GM13976 (cell line): ENCODE results near the gene ERCC2.

Experiments
- DNase-seq: peaks from one replicate; pipeline ENCODE4 v3.0.0; 2012; ENCODE audit warnings: low spot score
- in situ Hi-C: fragments of 300-500 bp; cut with MboI; formaldehyde crosslinking; loops from one replicate; pipeline ENCODE4 v1.12.0; 2022; ENCODE audit warnings: low sequenced_read_pairs, mixed read lengths, inconsistent platforms; ENCODE audit not compliant: unreplicated experiment
- TF ChIP-seq, protein P1 (sequence below): IDR thresholded peaks from 2 replicates; pipeline ENCODE4 v1.5.1; 2012; ENCODE audit warnings: borderline replicate concordance, mild to moderate bottlenecking; ENCODE audit not compliant: insufficient read depth; ENCODE audit errors: extremely low read depth, missing control alignments, control extremely low read depth

Gene ERCC2

DNA sequence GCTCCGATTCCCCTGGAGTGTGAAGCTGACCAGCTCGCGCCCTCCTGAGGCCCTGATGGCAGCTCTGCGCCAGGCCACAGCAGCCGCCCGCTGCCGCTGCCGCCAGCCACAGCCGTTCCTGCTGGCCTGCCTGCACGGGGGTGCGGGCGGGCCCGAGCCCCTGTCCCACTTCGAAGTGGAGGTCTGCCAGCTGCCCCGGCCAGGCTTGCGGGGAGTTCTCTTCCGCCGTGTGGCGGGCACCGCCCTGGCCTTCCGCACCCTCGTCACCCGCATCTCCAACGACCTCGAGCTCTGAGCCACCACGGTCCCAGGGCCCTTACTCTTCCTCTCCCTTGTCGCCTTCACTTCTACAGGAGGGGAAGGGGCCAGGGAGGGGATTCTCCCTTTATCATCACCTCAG, 68.0 kb downstream of the ERCC2 start:
- in situ Hi-C loops = no loop called here
- TF ChIP-seq, protein P1, sequence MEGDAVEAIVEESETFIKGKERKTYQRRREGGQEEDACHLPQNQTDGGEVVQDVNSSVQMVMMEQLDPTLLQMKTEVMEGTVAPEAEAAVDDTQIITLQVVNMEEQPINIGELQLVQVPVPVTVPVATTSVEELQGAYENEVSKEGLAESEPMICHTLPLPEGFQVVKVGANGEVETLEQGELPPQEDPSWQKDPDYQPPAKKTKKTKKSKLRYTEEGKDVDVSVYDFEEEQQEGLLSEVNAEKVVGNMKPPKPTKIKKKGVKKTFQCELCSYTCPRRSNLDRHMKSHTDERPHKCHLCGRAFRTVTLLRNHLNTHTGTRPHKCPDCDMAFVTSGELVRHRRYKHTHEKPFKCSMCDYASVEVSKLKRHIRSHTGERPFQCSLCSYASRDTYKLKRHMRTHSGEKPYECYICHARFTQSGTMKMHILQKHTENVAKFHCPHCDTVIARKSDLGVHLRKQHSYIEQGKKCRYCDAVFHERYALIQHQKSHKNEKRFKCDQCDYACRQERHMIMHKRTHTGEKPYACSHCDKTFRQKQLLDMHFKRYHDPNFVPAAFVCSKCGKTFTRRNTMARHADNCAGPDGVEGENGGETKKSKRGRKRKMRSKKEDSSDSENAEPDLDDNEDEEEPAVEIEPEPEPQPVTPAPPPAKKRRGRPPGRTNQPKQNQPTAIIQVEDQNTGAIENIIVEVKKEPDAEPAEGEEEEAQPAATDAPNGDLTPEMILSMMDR = no peak

More for the DNA sequence above, 68.0 kb downstream of the ERCC2 start:
- no peak for DNase-seq
